A204.1 (cell line): ENCODE measurements around the gene ARMC2.
"Not testable (repeated sequence)": the region's sequence is repeated elsewhere in the genome, so short reads cannot be mapped to it uniquely, and the experiment has no call there.

Experiments used
- FAIRE-seq: peaks from 2 replicates; lab custom pipeline; 2012; peaks lifted over from hg19 to GRCh38; lab: Jason Lieb, UNC

Gene ARMC2

GRCh38 chr6:108920751-108921150 lies 72.5 kb downstream of the ARMC2 start:
- no peak for FAIRE-seq

- no peak for FAIRE-seq
Observed at GRCh38 chr6:108921547-108922361, 73.5 kb downstream of the ARMC2 start.

- no peak for FAIRE-seq
Observed at GRCh38 chr6:108922499-108922898, 74.3 kb downstream of the ARMC2 start.

GRCh38 chr6:108927927-108928326 lies 79.7 kb downstream of the ARMC2 start:
- FAIRE-seq = no peak

- no peak for FAIRE-seq
Observed at GRCh38 chr6:108928650-108929049, 80.4 kb downstream of the ARMC2 start.

- not testable (repeated sequence) for FAIRE-seq
Observed at GRCh38 chr6:108931090-108931489, 82.9 kb downstream of the ARMC2 start.

- FAIRE-seq = no peak
Observed at GRCh38 chr6:108937170-108937569, 88.9 kb downstream of the ARMC2 start.

- FAIRE-seq = no peak
Observed at GRCh38 chr6:108940741-108941140, 92.5 kb downstream of the ARMC2 start.

GRCh38 chr6:108941281-108941680 lies 93.1 kb downstream of the ARMC2 start:
- FAIRE-seq = no peak

GRCh38 chr6:108941859-108942258 lies 93.6 kb downstream of the ARMC2 start:
- no peak for FAIRE-seq

- FAIRE-seq = no peak
Observed at GRCh38 chr6:108942556-108943492, 94.6 kb downstream of the ARMC2 start.

GRCh38 chr6:108944071-108944470 lies 95.8 kb downstream of the ARMC2 start:
- no peak for FAIRE-seq

GRCh38 chr6:108944707-108945680 lies 96.8 kb downstream of the ARMC2 start:
- FAIRE-seq = no peak

- no peak for FAIRE-seq
Observed at GRCh38 chr6:108945681-108946159, 97.5 kb downstream of the ARMC2 start.

- FAIRE-seq = no peak
Observed at GRCh38 chr6:108946695-108947094, 98.5 kb downstream of the ARMC2 start.

- no peak for FAIRE-seq
Observed at GRCh38 chr6:108947114-108947854, 99.1 kb downstream of the ARMC2 start.

- FAIRE-seq = no peak
Observed at GRCh38 chr6:108948181-108948661, 100.0 kb downstream of the ARMC2 start.

GRCh38 chr6:108951351-108951953 lies 103.2 kb downstream of the ARMC2 start:
- no peak for FAIRE-seq

GRCh38 chr6:108952776-108953486 lies 104.7 kb downstream of the ARMC2 start:
- no peak for FAIRE-seq

- no peak for FAIRE-seq
Observed at GRCh38 chr6:108953681-108954080, 105.5 kb downstream of the ARMC2 start.
